HG03565 (cell line): ENCODE data around the gene ZNF184.
"Not testable (repeated sequence)": the region's sequence is repeated elsewhere in the genome, so short reads cannot be mapped to it uniquely, and the experiment has no call there.

Source experiments
- ATAC-seq: cut with Tn5 transposase; IDR thresholded peaks from one replicate; pipeline ENCODE4 v1.9.1; 2021; ENCODE audit warnings: mild to moderate bottlenecking, moderate library complexity; ENCODE audit not compliant: unreplicated experiment

Gene ZNF184

DNA sequence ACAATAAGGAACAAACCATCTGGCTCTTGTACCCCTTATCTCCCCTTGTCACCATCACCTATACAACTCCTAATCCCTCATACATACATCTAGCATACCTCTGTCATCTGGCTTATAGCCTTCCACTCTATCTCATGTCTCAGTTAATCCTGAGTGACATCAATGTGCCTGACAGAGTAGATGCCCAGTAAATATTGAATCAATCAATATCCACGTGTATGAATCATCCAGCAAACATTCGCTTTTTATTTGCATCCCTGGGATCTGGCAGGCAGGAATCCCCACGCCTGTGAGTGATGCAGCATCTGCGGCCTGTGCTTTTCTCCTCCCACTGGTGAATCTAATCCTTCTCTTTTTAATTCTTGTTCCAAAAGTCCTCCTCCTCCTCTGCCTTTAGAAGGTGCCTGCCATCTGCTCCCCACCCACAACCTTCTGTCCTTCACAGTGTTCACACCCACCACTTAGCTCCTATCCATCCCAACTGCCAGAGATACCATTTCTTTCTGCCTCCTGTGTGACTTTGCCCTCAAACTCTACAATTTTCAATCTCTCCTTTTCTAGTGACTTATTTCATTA lies 46.8 kb downstream of the ZNF184 start:
- ATAC-seq = no peak

DNA sequence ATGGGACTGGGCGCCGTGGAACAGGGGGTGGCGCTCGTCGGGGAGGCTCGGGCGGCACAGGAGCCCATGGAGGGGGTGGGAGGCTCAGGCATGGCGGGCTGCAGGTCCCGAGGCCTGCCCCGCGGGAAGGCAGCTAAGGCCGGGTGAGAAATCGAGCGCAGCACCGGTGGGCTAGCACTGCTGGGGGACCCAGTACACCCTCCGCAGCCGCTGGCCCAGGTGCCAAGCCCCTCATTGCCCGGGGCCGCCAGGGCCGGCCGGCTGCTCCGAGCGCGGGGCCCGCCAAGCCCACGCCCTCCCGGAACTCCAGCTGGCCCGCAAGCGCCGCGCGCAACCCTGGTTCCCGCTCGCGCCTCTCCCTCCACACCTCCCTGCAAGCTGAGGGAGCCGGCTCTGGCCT lies 48.1 kb downstream of the ZNF184 start:
- ATAC-seq = not testable (repeated sequence)

GRCh38 chr6:27422651-27423332 lies 50.1 kb downstream of the ZNF184 start:
- no peak for ATAC-seq

- ATAC-seq = no peak
Observed at GRCh38 chr6:27419363-27419762, 53.5 kb downstream of the ZNF184 start.

DNA sequence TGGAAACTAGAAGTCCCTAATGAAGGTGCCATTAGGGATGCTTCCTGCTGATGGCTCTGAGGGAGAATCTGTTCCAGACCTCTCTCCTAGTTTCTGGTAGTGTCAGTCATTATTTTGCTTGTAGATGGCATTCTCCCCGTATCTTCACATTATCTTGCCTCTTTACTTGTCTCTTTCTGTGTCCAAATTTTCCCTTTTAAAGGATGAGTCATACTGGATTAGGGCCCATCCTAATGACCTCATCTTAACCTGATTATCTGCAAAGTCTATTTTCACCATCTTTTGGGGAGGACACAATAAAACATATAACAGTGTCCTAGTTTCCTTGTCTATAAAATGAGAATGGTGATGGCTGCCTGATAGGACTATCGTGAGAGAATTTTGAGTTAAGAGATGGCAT lies 57.0 kb downstream of the ZNF184 start:
- ATAC-seq = no peak

DNA sequence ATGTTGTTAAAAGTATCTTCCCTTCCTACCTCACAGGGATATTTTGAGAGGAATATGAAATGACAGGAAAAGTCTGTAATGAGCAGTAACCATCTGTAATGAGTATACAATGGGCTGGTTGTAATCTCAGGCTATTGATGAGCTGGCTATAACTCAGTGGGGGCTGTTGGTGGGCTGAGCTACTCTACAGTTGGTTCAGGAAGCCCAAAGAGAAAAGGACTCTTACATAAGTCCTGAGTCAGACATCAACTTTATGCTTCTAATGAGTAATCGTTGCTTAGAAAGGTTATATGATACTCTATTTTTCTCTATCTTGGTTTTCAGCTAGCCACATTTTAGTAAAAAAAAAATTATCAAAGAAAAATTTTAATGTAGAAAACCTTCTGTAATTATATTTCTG lies 57.9 kb downstream of the ZNF184 start:
- ATAC-seq = no peak

GRCh38 chr6:27414300-27414699 lies 58.6 kb downstream of the ZNF184 start:
- ATAC-seq = no peak

- ATAC-seq = no peak
Observed at GRCh38 chr6:27407153-27407814, 65.6 kb downstream of the ZNF184 start.

GRCh38 chr6:27406085-27406484 lies 66.8 kb downstream of the ZNF184 start:
- ATAC-seq = no peak

GRCh38 chr6:27400877-27401642 lies 71.8 kb downstream of the ZNF184 start:
- ATAC-seq = no peak
